PC-3 (cell line): Measurements from ENCODE around the gene FXYD5. TPM values are rescaled to one million over a fixed set of nuclear protein-coding genes. Genes with fewer than 3 reads are reported as not detected.

Source experiments
- ATAC-seq: fragments of 200-7000 bp; cut with Tn5 transposase; 2 replicates; pipeline ENCODE4 v1.9.1; 2020; ENCODE audit warnings: mild to moderate bottlenecking, moderate library complexity
- BruUV-seq: library from RNA; stranded (reverse); fragments of 400-500 nt; replicated peaks from 2 replicates; lab custom pipeline; 2021; lab: Mats Ljungman, UMichigan
- CTCF ChIA-PET: fragments of 300-600 bp; sonication (Branson Sonifier 250); formaldehyde crosslinking; loops from one replicate; lab custom pipeline; 2022; ENCODE audit warnings: antibody characterized with exemption; lab: Charles Lee
- POLR2A ChIA-PET: fragments of 300-600 bp; sonication (Branson Sonifier 250); formaldehyde crosslinking; loops from one replicate; lab custom pipeline; 2022; ENCODE audit warnings: antibody characterized with exemption; ENCODE audit not compliant: unreplicated experiment; lab: Charles Lee
- DNase-seq: peaks from one replicate; pipeline ENCODE4 v3.0.0-alpha.2; 2015
- H2AFZ ChIP-seq: fragments of 300-600 bp; sonication (generic); 2 replicates; pipeline ENCODE4 v1.6.0; 2016; ENCODE audit warnings: antibody characterized with exemption, low read length
- H3F3A ChIP-seq: fragments of 300-600 bp; sonication (generic); one replicate; pipeline ENCODE4 v1.6.0; 2017; ENCODE audit warnings: antibody characterized with exemption, low read length, control low read depth, mild to moderate bottlenecking; ENCODE audit not compliant: unreplicated experiment
- H3K27ac ChIP-seq: fragments of 300-600 bp; sonication (generic); 2 replicates; pipeline ENCODE4 v1.5.1; 2016; ENCODE audit warnings: mild to moderate bottlenecking, low read length
- H3K27me3 ChIP-seq: fragments of 300-600 bp; sonication (generic); 2 replicates; pipeline ENCODE4 v1.6.1; 2016; ENCODE audit warnings: low read length, mixed read lengths
- H3K36me3 ChIP-seq: fragments of 300-600 bp; sonication (generic); 2 replicates; pipeline ENCODE4 v1.6.1; 2016; ENCODE audit warnings: low read depth, mixed run types, low read length, mixed read lengths
- H3K4me1 ChIP-seq: fragments of 300-600 bp; sonication (generic); 2 replicates; pipeline ENCODE4 v1.5.1; 2016; ENCODE audit warnings: low read length; ENCODE audit not compliant: insufficient read depth
- H3K4me2 ChIP-seq: fragments of 300-600 bp; sonication (generic); 2 replicates; pipeline ENCODE4 v1.6.0; 2016; ENCODE audit warnings: low read length
- H3K4me3 ChIP-seq: fragments of 300-600 bp; sonication (generic); 2 replicates; pipeline ENCODE4 v1.5.1; 2016; ENCODE audit warnings: mild to moderate bottlenecking, low read length, mixed read lengths
- H3K79me2 ChIP-seq: fragments of 300-600 bp; sonication (generic); 2 replicates; pipeline ENCODE4 v1.6.1; 2017; ENCODE audit warnings: low read length, mixed read lengths
- H3K9ac ChIP-seq: fragments of 300-600 bp; sonication (generic); 2 replicates; pipeline ENCODE4 v1.6.0; 2016; ENCODE audit warnings: mild to moderate bottlenecking, low read length
- H3K9me2 ChIP-seq: fragments of 300-600 bp; sonication (generic); replicated peaks from 2 replicates; pipeline ENCODE4 v1.6.1; 2016; ENCODE audit warnings: mixed run types, low read length, mixed read lengths
- H3K9me3 ChIP-seq: fragments of 300-600 bp; sonication (generic); 2 replicates; pipeline ENCODE4 v1.6.1; 2016; ENCODE audit warnings: low read length, mixed read lengths
- H4K20me1 ChIP-seq: fragments of 300-600 bp; sonication (generic); 2 replicates; pipeline ENCODE4 v1.6.1; 2016; ENCODE audit warnings: low read length, mixed read lengths
- CTCF ChIP-seq: fragments of 300-600 bp; sonication (generic); conservative IDR thresholded peaks from 2 replicates; pipeline ENCODE4 v1.5.1; 2017; ENCODE audit warnings: antibody characterized with exemption, low read depth, mild to moderate bottlenecking, low read length
- EZH2 ChIP-seq: fragments of 300-600 bp; sonication (generic); IDR thresholded peaks from one replicate; pipeline ENCODE4 v1.6.1; 2017; ENCODE audit warnings: antibody characterized with exemption, mild to moderate bottlenecking, low read length; ENCODE audit not compliant: unreplicated experiment
- EZH2phosphoT487 ChIP-seq: fragments of 300-600 bp; sonication (generic); IDR thresholded peaks from 2 replicates; pipeline ENCODE4 v1.6.1; 2018; ENCODE audit warnings: mild to moderate bottlenecking, antibody characterized with exemption, low read length, borderline replicate concordance
- intact Hi-C: fragments of 100-400 bp; cut with micrococcal nuclease; formaldehyde crosslinking; loops from 2 replicates; pipeline ENCODE4 v1.9.0; 2023
- total RNA-seq: library from RNA; depleted of rRNA; stranded (reverse); fragments of >200 nt; gene quantifications from 2 replicates; pipeline ENCODE4 v1.2.3, GENCODE V29; 2014

Gene FXYD5
- total RNA-seq, 1 experiment from 2014 or later, result 123 TPM

DNA sequence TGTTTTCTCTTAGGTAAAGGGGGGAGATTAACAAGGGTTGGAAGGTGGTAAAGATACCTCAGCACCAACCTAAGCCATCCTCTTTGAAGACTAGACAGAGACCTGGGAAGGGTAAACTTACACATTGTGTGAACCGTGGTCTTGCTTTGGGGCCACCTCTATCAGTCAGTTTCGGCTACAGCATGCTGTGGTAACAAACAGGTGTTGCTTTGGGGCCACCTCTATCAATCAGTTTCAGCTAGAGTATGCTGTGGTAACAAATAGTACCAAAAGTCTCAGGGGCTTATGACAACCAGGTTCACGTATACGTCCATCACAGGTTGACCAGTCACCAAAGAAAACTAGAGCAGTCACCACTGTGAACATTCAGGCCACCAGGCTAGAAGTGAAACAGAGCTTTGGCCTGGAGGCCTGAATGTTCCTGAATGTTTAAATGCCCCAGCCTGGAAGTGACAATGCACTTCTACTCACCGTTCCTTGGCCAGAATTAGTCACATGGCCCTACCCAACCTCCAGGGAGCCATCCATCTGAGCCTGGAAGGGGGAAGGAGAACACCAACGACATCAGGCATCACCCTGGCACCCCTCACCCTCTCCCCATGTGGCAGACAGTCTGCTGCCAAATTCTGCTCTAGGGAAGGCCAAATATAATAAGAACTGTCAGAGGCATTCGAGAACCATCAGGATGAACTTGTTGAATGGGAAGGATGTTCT lies 7.6 kb upstream of the FXYD5 start:
- Histone ChIP-seq H3K27ac (no peak overlapping the region), H3K4me1 (0 out of 2 replicates have a peak, but pooled peaks cover 8% of the 10 kb centered on the region), H3K27me3 (no peaks in the 10 kb centered on the region), H3K9me3 (no peaks in the 10 kb centered on the region), H2AFZ (no peak overlapping the region), H3F3A (no peaks in the 10 kb centered on the region), H3K79me2 (no peaks in the 10 kb centered on the region), H3K4me3 (no peak overlapping the region), H3K36me3 (no peaks in the 10 kb centered on the region), H3K9me2 (no peaks in the 10 kb centered on the region), H4K20me1 (no peaks in the 10 kb centered on the region), H3K4me2 (no peak overlapping the region), H3K9ac (no peak overlapping the region)
- intact Hi-C loops, result loop anchor here (10.0 kb wide), 1 partner anchor 98 kb away; the partner anchor contains the start of gene LSR
- ChIA-PET POLR2A (no interaction called here), CTCF (no interaction called here)
- TF ChIP-seq EZH2phosphoT487 (no peak), EZH2 (no peak), CTCF (no peak)
- DNase-seq, result no peak
- no TSS peak for BruUV-seq
- ATAC-seq, result no peak

DNA sequence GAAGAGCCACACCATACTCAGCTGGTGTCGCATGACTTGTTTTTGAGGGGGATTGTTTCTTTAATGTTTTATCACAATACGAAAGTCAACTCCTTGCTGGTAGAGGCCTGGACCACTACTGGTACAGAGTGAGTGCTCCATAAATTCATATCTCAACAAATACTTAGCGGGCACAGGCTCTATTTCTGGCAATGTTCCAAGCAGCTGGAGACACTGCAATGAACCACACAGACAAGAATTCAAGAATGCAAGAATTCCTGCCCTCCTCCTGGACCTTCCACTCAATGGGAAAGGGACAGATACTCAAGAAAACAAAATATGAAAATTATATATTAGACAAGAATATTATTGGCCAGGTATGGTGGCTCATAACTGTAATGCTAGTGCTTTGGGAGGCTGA lies 5.1 kb upstream of the FXYD5 start:
- TF ChIP-seq CTCF (no peak), EZH2phosphoT487 (no peak), EZH2 (no peak)
- H3K4me2 ChIP-seq, result no peak overlapping the region
- no peaks in the 10 kb centered on the region for H3K27me3 ChIP-seq
- H3K9me2 ChIP-seq, result no peaks in the 10 kb centered on the region
- H2AFZ ChIP-seq, result no peak overlapping the region
- H3K9me3 ChIP-seq, result no peaks in the 10 kb centered on the region
- H3K79me2 ChIP-seq, result peaks cover under 1% of the 10 kb centered on the region; the same call in 1 of the 2 replicates
- H3K4me3 ChIP-seq, result no peak overlapping the region
- ChIA-PET CTCF (no interaction called here), POLR2A (no interaction called here)
- no TSS peak for BruUV-seq
- no peaks in the 10 kb centered on the region for H3F3A ChIP-seq
- no peaks in the 10 kb centered on the region for H4K20me1 ChIP-seq
- H3K36me3 ChIP-seq, result no peaks in the 10 kb centered on the region
- DNase-seq (no peak), ATAC-seq (no peak)
- no peak overlapping the region for H3K27ac ChIP-seq
- intact Hi-C loops, result loop anchor here (10.0 kb wide), 1 partner anchor 95 kb away; the partner anchor contains the start of gene LSR
- no peak overlapping the region for H3K9ac ChIP-seq
- 0 out of 2 replicates have a peak, but pooled peaks cover 8% of the 10 kb centered on the region for H3K4me1 ChIP-seq

- ChIA-PET POLR2A (no interaction called here), CTCF (no interaction called here)
- Histone ChIP-seq H3K9me2 (no peaks in the 10 kb centered on the region), H3F3A (no peaks in the 10 kb centered on the region), H4K20me1 (peaks cover 1% of the 10 kb centered on the region; the same call in 1 of the 2 replicates), H3K9me3 (no peaks in the 10 kb centered on the region), H3K4me2 (no peak overlapping the region), H3K27me3 (no peaks in the 10 kb centered on the region), H3K79me2 (peaks cover 10% of the 10 kb centered on the region), H2AFZ (no peak overlapping the region), H3K9ac (no peak overlapping the region), H3K4me1 (peaks cover 5% of the 10 kb centered on the region; the same call in 1 of the 2 replicates), H3K36me3 (no peaks in the 10 kb centered on the region), H3K4me3 (no peak overlapping the region), H3K27ac (no peak overlapping the region)
- BruUV-seq, result no TSS peak
- ATAC-seq (no peak), DNase-seq (no peak)
- intact Hi-C loops, result no loop called here
- TF ChIP-seq EZH2phosphoT487, result no peak
These were observed 4.1 kb upstream of the FXYD5 start for GRCh38 chr19:35150445-35150844.
